ENCODE results near the gene ECT2. TPM values are rescaled to one million over a fixed set of nuclear protein-coding genes. Genes with fewer than 3 reads are reported as not detected.

Gene ECT2
- total and polyA plus RNA-seq, 2 of the 8 experiments (the other 6 are each of a cell fraction or from before 2014, with no cell fraction given) = 19.5 to 88.7 TPM

- Histone ChIP-seq H3K4ac (replicated peaks; ENCODE audit: insufficient read length, low read depth, low read length) (no peak overlapping the region), H2AK5ac (ENCODE audit: low read depth, low read length) (no peak overlapping the region), H3K79me1 (ENCODE audit: low read depth, low read length) (no peaks in the 10 kb centered on the region), H3K4me3 (ENCODE audit: extremely low read depth in 1 of 4, insufficient read depth in 2 of 4, low read depth in 3 of 4, low read length in 4 of 4) (peak overlapping the region; percentile 56 to 93 (median 90); a peak in 5 of 8 replicates), H3K14ac (ENCODE audit: insufficient read length) (no peak overlapping the region), H3K36me3 (ENCODE audit: control insufficient read depth in 2 of 4, insufficient read depth in 4 of 4, low read length in 3 of 4) (no peaks in the 10 kb centered on the region), H3K18ac (ENCODE audit: extremely low read depth, low read length) (no peak overlapping the region), H3K4me1 (replicated peaks in 1 of 4; ENCODE audit: control insufficient read depth in 3 of 4, insufficient read depth in 4 of 4, low read length in 3 of 4) (peaks cover 0 to 4% (median 0%) of the 10 kb centered on the region in 4 experiments; a peak in 1 of 7 replicates), H2BK5ac (ENCODE audit: low read depth, low read length) (no peak overlapping the region), H4K5ac (ENCODE audit: insufficient read length, low read depth, low read length) (no peak overlapping the region), H3K27me3 (replicated peaks in 1 of 4; ENCODE audit: control insufficient read depth in 3 of 4, extremely low read depth in 1 of 4, insufficient read depth in 3 of 4, low read length in 3 of 4) (0 out of 7 replicates have a peak, but pooled peaks cover 0 to 1% (median 0%) of the 10 kb centered on the region in 4 experiments), H4K20me1 (replicated peaks in 1 of 2; ENCODE audit: control insufficient read depth in 1 of 2, insufficient read depth in 2 of 2, low read length in 2 of 2) (no peaks in the 10 kb centered on the region), H3K4me2 (ENCODE audit: insufficient read depth in 1 of 2, low read depth in 2 of 2, low read length in 2 of 2) (peak overlapping the region; percentile 12 to 93; a peak in 3 of 4 replicates), H2BK20ac (ENCODE audit: low read length) (no peak overlapping the region), H2BK15ac (ENCODE audit: low read length) (no peak overlapping the region), H2BK12ac (ENCODE audit: low read depth, low read length) (no peak overlapping the region), H4K8ac (ENCODE audit: extremely low read depth, insufficient read depth, low read length) (no peak overlapping the region), H2BK120ac (replicated peaks; ENCODE audit: low read depth, low read length) (no peak overlapping the region), H3K56ac (replicated peaks; ENCODE audit: insufficient read length, low read depth, low read length) (no peak overlapping the region), H3K27ac (ENCODE audit: low read depth, low read length) (no peak overlapping the region), H3K9ac (replicated peaks in 1 of 4; ENCODE audit: extremely low read depth in 1 of 4, low read depth in 3 of 4, low read length in 3 of 4) (no peak overlapping the region), H3K23ac (ENCODE audit: insufficient read length) (no peak overlapping the region), H2AFZ (ENCODE audit: low read length) (peak overlapping the region; percentile 91), H3K9me3 (ENCODE audit: insufficient read depth in 2 of 2, low read depth in 1 of 2, low read length in 1 of 2) (no peaks in the 10 kb centered on the region), H4K91ac (replicated peaks; ENCODE audit: insufficient read length, low read length) (no peak overlapping the region), H3K23me2 (ENCODE audit: low read depth, low read length) (peaks cover 8% of the 10 kb centered on the region), H3K79me2 (ENCODE audit: control insufficient read depth in 1 of 2, insufficient read depth in 2 of 2, low read length in 2 of 2) (no peaks in the 10 kb centered on the region)
- no peak for TF ChIP-seq RBBP5 (IDR thresholded peaks at IDR 0.05; ENCODE audit: borderline replicate concordance, low read depth, low read length)
- no peak for TF ChIP-seq ATF2 (IDR thresholded peaks at IDR 0.05; ENCODE audit: low read length)
- TF ChIP-seq USF2 (IDR thresholded peaks at IDR 0.05; ENCODE audit: low read length) = no peak
- DNase-seq (ENCODE audit: low read depth in 1 of 2, low spot score in 2 of 2) (no peak), FAIRE-seq (no peak)
- ChIA-PET CTCF (ENCODE audit: partially characterized antibody) (interaction anchor here (0.9 to 6.5 kb wide), 11 partner anchors 9 to 213 kb away, joined by 3 to 30 read pairs (median 7); partner anchors contain the start of gene ECT2), POLR2A (ENCODE audit: partially characterized antibody) (interaction anchor here (0.6 to 2.2 kb wide), 2 partner anchors 39 to 565 kb away, joined by 3 to 8 read pairs; partner anchors contain the start of gene ECT2)
- WGBS, 2 experiments (ENCODE audit: extremely low coverage in 1 of 2, insufficient coverage in 1 of 2, insufficient read length in 1 of 2, insufficient replicate concordance in 2 of 2, low coverage in 1 of 2, low lambda C conversion rate in 2 of 2, missing lambda C conversion rate in 1 of 2) = 91% methylated on average over 2 of the region's 2 CpGs; no CpG with 5 or more reads in 1 of the 2 experiments
Observed at GRCh38 chr3:172711454-172711795, 39.1 kb upstream of the ECT2 start.
